Breast epithelium (tissue), 3 donors: Measurements from ENCODE around the gene ELL.

Experiments
- CTCF ChIP-seq, 3 donors: fragments of 450-650 bp; IDR thresholded peaks; one replicate each; pipeline ENCODE4 v1.5.1; 2016 to 2017; ENCODE audit warnings: antibody characterized with exemption in 3 of 3, mild to moderate bottlenecking in 3 of 3, moderate library complexity in 3 of 3
- POLR2A ChIP-seq: fragments of 450-650 bp; IDR thresholded peaks from one replicate; pipeline ENCODE4 v1.6.1; 2016; ENCODE audit warnings: antibody characterized with exemption, mild to moderate bottlenecking, moderate library complexity

- TF ChIP-seq CTCF (IDR thresholded peaks at IDR 0.05), result no peak
- TF ChIP-seq POLR2A, result no peak
These were observed 27.6 kb downstream of the ELL start for GRCh38 chr19:18494267-18494607.
